Epithelial cell of esophagus (primary cell): ENCODE data around the gene KNCN.

Source experiments
- DNase-seq: peaks from one replicate; pipeline ENCODE4 v3.0.0; 2010; ENCODE audit warnings: low read depth
- H3K4me3 ChIP-seq: 2 replicates; pipeline ENCODE4 v1.5.1; 2011; ENCODE audit warnings: mild to moderate bottlenecking, low read length, control low read depth
- CTCF ChIP-seq: IDR thresholded peaks from 2 replicates; pipeline ENCODE4 v1.5.1; 2011; ENCODE audit warnings: low read depth, mild to moderate bottlenecking, low read length, control low read depth, inconsistent platforms; ENCODE audit not compliant: insufficient read depth; ENCODE audit errors: missing control alignments

The KNCN gene

GRCh38 chr1:46571691-46572225 lies 20.3 kb upstream of the KNCN start:
- no peak for DNase-seq
- H3K4me3 ChIP-seq, result no peak overlapping the region
- TF ChIP-seq CTCF, result no peak

- no peak for TF ChIP-seq CTCF
- H3K4me3 ChIP-seq, result no peak overlapping the region
- no peak for DNase-seq
These were observed 18.7 kb upstream of the KNCN start for GRCh38 chr1:46569884-46570725.

GRCh38 chr1:46569116-46569515 lies 17.7 kb upstream of the KNCN start:
- DNase-seq, result no peak
- no peak overlapping the region for H3K4me3 ChIP-seq
- TF ChIP-seq CTCF, result no peak

GRCh38 chr1:46568461-46568891 lies 17.0 kb upstream of the KNCN start:
- H3K4me3 ChIP-seq, result no peak overlapping the region
- DNase-seq, result no peak
- no peak for TF ChIP-seq CTCF

GRCh38 chr1:46563341-46563740 lies 11.9 kb upstream of the KNCN start:
- H3K4me3 ChIP-seq, result no peak overlapping the region
- no peak for DNase-seq
- TF ChIP-seq CTCF, result no peak

GRCh38 chr1:46562498-46562897 lies 11.1 kb upstream of the KNCN start:
- TF ChIP-seq CTCF, result no peak
- no peak for DNase-seq
- H3K4me3 ChIP-seq, result no peak overlapping the region

GRCh38 chr1:46558966-46559365 lies 7.5 kb upstream of the KNCN start:
- no peak for DNase-seq
- TF ChIP-seq CTCF, result no peak

More at GRCh38 chr1:46558966-46559365, 7.5 kb upstream of the KNCN start:
- no peak overlapping the region for H3K4me3 ChIP-seq
